ENCODE measurements around the gene PCBP4.

The PCBP4 gene

DNA sequence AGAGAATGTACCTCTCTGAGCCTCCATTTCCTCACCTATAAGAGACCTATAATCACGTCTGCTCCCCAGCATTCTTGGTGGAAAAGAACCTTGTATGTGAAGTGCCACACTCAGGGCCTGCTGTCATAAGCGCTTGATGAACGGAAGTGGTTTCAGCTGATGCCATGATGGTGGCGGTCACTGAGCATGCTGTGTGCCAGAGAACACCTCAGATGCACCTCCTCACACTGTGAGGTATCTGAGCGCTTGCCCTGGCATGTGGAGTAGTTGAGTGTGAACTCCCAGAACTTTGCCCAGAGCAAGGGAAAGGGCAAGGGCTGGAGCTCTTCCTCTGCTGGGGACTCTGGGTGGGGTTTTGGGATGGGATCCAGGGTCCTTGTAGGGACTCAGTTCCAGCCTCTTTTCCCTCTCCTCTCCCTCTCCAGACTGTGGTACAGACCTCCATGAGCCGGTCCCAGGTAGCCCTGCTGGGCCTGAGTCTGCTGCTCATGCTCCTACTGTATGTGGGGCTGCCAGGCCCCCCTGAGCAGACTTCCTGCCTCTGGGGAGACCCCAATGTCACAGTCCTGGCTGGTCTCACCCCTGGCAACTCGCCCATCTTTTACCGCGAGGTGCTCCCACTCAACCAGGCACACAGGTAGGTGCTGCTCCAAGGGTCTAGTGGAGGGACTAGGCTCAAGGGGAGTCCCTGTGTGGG lies 10.3 kb upstream of the PCBP4 start:
- TF ChIP-seq, protein P1, sequence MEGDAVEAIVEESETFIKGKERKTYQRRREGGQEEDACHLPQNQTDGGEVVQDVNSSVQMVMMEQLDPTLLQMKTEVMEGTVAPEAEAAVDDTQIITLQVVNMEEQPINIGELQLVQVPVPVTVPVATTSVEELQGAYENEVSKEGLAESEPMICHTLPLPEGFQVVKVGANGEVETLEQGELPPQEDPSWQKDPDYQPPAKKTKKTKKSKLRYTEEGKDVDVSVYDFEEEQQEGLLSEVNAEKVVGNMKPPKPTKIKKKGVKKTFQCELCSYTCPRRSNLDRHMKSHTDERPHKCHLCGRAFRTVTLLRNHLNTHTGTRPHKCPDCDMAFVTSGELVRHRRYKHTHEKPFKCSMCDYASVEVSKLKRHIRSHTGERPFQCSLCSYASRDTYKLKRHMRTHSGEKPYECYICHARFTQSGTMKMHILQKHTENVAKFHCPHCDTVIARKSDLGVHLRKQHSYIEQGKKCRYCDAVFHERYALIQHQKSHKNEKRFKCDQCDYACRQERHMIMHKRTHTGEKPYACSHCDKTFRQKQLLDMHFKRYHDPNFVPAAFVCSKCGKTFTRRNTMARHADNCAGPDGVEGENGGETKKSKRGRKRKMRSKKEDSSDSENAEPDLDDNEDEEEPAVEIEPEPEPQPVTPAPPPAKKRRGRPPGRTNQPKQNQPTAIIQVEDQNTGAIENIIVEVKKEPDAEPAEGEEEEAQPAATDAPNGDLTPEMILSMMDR (conservative IDR thresholded peaks at IDR 0.05; ENCODE audit: low read depth, low read length): no peak
- no peak for DNase-seq (ENCODE audit: low read depth)
- H3K4me3 ChIP-seq (ENCODE audit: low read length): no peak overlapping the region

DNA sequence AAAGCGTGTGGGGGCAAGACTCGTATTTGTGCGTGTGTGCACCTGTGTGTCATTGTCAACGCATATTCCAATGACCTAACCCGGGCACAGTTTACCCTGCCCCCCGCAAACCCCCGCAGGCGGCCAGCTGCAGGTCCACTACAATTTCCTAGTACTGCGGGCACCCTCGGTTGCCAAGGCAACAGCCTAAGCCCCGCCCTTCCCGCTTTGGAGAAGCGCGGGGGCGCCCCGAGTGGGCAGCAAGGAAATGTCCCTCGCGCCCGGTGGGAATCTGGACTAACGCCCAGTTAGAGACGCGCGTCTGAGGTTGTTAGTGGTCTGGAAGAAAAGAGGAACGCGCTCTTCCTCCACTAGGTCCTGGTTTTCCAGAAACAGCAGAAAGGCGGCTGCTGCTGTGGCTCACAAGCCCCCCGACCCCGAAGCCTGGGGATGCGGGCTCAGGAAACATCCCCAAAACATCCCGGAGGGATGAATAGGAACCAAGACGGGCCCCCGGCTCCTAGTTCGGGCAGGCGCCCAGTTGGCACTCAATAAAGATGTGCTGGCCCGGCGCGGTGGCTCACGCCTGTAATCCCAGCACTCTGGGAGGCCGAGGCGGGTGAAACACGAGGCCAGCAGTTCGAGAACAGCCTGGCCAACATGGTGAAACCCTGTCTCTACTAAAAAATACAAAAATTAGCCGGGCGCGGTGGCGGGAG lies 8.7 kb upstream of the PCBP4 start:
- no peak for DNase-seq (ENCODE audit: low read depth)
- TF ChIP-seq, protein P1 (conservative IDR thresholded peaks at IDR 0.05; ENCODE audit: low read depth, low read length): peak; percentile 18
- H3K4me3 ChIP-seq (ENCODE audit: low read length): peak overlapping the region; percentile 70

DNA sequence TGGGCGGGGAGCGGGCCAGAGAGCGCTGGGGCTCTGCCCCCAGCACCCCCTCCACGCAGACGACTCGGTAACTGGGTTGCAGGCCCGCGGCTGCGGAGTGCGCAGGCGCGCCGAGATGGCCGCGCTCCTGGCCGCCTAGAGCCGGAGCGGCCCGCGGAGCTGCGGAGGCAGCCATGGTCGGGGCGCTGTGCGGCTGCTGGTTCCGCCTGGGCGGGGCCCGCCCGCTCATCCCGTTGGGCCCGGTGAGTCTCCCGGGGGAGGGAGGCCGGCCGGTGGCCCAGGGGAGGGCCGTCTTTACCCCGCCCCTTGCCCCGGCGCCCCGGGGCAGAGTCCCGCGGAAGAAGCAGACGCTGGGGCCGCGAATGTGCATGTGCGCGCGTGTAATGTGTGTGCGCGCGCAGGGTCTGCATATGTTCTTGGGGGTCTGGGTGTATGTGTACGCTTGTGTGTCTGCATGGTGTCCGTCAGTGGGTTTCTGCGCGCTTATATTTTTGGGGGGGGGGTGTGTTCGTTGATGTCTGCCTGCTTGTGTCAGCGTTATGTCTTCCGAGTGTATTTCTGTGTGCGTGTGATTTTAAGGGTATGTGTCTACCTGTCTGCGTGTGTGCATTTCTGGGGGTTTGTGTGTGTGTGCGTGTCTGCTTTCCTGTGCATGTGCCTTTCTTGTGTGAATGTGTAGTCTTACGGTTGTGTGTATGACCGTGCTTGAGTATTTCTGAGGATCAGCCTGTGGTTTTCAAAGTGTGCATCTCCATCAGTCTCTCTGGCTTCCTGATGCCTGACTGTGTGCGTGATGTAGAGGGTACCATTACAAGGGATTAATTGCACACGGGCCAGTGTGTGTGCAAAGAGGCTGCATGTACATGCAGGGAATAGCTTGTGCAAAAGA lies 8.0 kb upstream of the PCBP4 start, which contains the start of gene ABHD14A:
TSS of gene ABHD14A (plus strand) at position 102 of the 889 bp plus-strand sequence. CDS start at position 174, 72 bp downstream.
- TF ChIP-seq, protein P1 (conservative IDR thresholded peaks at IDR 0.05; ENCODE audit: low read depth, low read length): no peak
- no peak for DNase-seq (ENCODE audit: low read depth)
- peak within 1 kb of the TSS; percentile 70 for H3K4me3 ChIP-seq (ENCODE audit: low read length)

DNA sequence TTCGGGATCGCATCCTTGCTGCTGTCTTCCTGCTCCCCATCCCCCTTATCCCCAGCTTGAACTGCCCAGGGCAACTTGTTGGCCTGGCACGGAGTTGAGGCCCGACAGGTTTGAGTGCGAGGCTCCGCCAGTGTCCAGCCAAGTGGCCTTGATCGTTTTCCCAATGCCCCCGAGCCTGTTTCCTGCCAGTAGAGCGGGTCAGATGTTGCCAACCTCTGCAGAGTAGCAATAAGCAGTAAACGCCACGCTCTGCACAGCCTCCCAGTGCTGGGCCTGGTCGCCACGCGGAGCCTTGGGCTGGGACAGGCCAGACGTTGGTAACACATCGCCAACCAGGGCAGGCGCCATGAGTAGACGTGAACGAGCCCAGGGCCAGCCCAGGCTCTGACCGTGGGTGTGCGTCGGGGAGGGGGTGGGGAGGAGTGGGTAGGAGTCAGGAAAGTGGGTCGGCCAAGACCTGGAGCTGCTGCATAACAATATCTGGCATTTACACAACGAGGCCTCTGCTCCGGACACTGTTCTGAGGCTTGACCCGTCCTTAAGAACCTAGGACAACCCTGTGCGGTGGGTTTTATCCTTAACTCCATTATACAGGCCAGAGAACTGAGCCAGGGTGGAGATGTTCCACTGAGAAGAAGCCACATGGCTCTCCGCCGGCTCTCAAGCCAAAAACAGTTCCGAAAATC lies 7.2 kb upstream of the PCBP4 start:
- TF ChIP-seq, protein P1 (conservative IDR thresholded peaks at IDR 0.05; ENCODE audit: low read depth, low read length): no peak
- DNase-seq (ENCODE audit: low read depth): no peak
- H3K4me3 ChIP-seq (ENCODE audit: low read length): peak overlapping the region; percentile 70

DNA sequence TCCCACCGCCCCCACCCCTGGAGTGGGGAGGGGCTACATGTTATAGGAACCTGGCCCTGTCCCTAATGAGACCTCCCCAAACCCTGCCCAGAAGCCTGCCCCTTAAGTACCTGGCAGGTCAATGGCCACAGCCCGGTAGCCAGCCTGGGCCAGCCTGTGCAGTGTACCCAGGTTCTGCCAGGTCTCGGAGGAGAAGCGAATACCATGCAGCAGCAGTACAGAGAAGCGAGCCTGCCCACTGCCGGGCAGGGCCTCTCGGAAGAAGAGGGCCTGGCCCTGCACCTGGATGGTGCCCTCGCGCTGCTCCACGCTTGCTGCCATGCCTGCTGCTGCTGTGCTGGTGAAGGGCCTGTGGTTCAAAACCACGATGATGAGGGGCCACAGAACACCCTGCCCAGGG lies 4.1 kb upstream of the PCBP4 start:
- TF ChIP-seq, protein P1 (conservative IDR thresholded peaks at IDR 0.05; ENCODE audit: low read depth, low read length): no peak
- no peak for DNase-seq (ENCODE audit: low read depth)
- H3K4me3 ChIP-seq (ENCODE audit: low read length): no peak overlapping the region

DNA sequence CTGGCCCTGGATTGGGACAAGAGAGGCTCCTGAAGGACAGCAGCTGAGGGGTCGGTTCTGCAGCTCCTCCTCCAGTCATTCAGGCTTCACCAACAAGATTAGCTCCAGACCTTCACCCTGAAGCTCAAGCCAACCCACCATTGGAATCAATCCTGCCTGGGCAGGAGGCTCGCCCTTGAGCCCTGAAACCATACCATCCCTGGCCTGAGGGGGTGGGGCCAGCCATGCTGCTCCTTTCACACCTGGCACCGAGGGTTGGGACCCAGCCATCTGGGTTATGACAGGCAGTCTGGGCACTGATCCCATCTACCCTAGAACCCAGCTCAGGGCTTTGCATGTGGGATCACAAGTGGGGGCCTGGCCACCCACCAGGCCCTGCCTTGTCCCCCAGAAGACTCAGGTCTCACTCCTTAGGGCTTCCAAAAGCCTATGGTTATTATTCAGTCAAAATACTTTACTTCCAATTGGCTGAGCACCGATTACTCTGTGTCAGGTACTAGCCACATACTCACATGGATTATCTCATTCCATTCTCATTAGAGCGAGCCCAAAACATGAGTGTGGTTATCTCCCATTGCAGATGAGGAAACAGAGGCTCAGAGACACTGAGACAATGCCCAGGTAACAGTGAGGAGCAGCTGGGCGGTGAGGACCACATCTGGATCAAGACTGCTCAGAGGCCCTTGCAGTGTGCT lies 3.5 kb upstream of the PCBP4 start:
- H3K4me3 ChIP-seq (ENCODE audit: low read length): no peak overlapping the region
- peak; percentile 75 for DNase-seq (ENCODE audit: low read depth)
- TF ChIP-seq, protein P1 (conservative IDR thresholded peaks at IDR 0.05; ENCODE audit: low read depth, low read length): no peak
